ENCODE results near the gene TBL1Y. TPM values are rescaled to one million over a fixed set of nuclear protein-coding genes. Genes with fewer than 3 reads are reported as not detected.

Gene TBL1Y
- not detected for total RNA-seq

DNA sequence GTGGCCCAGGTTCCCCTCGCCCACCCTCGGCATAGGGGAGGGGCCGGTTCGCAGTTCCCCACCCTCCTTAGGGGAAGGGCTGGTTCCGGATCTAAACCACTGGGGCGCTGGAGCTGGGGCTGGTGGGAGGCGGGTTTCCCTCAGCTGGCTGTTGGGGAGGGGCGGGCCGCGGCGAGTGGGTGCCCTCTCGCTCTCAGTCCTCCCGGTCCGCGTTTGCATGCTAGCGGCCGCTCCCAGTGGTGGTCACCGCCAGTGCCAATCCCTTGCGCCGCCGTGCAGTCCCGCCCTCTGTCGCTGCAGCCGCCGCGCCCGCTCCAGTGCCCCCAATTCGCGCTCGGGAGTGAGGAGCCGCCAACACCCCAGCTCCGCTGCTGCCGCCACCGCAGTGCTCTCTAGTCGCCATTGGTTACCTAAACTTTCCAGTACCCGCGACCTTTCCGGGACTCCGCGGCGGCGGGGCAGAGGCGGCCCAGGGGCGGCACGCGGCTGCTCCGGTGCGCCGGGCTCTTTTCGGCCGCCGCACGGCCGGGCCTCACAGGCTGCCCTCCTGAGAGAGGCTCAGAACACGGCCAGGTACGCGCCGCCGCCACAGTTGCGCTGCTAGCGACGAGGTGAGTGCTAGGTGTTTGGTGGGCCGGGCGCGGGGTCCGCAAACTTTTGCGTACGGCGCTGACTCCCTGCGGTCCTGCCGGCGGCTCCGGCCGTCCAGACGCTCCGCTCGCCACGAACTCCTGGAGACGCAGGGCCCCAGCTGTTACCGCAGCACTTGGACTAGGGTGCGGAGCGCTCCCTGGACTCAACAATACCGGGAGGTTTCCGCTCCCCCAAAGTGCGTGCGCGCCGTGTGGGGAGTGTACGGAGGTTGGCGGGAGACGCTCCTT, at the start of gene TBL1Y:
TSS of gene TBL1Y (plus strand) at position 326 of the 881 bp plus-strand sequence. CDS start 114,388 bp downstream, outside the sequence.

DNA sequence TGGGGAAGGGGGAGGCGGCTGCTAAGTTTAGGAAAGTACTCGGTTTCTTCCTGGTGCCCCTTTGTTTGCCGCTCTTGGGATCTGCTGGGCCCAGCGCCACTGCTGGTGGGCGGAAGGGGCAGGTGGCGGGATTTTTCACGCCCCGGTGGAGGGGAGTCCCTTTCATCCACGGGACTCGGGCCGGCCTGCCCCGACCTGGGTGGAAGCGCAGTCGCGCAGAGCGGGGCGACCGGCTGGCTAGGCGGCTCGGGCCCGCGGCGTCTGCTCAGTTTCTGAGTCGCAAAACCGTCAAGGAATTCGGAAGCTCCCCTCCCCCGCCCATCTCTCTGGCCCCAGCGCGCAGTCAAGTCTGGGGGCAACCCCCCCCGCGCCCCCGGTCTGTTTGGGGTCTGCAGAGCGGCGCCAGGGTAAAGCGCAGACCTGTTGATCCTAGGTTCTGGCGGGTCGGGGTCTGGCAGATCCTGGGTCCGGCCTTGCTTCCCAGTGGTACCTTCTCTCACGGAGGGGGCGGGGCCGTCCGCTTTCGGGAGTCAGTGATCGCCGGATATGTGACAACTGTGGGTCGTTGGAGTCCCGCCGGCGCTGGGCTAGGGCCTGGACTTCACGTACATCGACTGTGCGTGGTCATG, 870 bp downstream of the TBL1Y start, which contains the start of gene AMELY:
TSS of gene AMELY (minus strand) at position 500 of the 629 bp plus-strand sequence. CDS start 39,144 bp downstream, outside the sequence.

Other genes with a start within 250 kb of the TBL1Y start
- not detected for gene AMELY, start 1.1 kb downstream of the TBL1Y start, total RNA-seq

Measured in melanocyte of skin (primary cell).